ENCODE results near the gene CELF2. TPM values are rescaled to one million over a fixed set of nuclear protein-coding genes. Genes with fewer than 3 reads are reported as not detected.

Gene CELF2
- total RNA-seq, 2 experiments from 2014 or later: 197 to 205 TPM

DNA sequence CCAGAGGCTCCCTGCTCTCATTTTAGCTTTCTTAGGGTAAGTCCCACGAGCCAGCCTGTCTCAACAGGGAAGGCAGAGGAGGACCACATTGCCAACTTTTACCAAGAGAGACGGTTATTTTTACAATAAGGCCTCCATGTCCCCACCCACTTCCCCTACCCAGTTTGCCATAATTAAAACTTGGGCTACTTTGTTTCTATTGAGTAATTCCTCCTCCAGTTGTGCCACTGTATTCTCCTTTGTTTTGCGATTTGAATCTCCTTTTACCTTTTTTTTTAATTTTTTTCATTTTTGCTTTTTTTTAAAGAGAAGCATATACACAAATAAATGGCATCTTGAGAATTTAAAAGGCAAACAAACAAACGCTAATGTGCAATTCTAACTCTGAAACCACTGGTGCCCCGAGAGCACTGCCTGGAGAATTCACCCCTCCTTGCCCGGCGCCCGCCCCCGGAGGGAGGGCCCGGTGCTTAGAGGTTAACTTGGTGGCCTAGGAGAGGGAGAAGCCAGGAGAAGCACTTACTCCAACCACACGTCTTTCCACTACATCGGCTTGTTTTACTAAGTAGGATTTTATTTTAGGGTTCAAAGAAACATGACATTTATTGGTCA lies 311.5 kb downstream of the CELF2 start:
- peaks cover 81% of the 10 kb centered on the region for H3K4me1 Mint-ChIP-seq (ENCODE audit: low read depth)
- CTCF ChIA-PET: no interaction called here

DNA sequence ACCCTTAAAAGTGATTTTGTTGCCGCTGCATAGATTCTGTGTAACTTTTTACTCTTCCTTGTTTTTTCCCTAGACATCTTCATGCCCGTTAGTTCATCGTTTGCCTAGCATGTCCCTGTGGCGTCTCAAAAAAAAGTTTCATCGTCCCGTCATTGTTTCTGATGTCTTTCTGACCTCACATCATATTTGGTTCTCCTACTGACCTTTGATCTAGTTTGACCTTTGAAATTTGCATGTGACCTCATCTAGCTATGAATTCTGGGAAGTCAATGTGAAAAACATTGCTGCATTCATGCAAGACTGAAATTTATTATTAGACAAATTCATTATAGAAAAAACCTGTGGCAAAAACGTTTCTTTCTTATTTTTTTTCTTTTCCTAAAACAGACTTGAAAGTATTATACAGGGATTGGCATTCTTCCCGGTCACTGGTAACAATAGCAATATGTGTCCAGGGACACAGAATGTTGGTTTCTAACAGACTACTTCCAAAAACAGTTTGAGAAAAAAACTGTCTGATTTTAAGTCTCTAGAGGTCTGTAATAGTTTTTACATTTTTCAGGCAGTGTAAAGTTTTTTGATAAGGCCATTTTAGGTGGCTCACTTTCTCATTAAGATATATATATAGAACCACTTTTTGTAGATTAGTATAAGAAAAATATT lies 312.8 kb downstream of the CELF2 start:
- TF ChIP-seq, protein P1, sequence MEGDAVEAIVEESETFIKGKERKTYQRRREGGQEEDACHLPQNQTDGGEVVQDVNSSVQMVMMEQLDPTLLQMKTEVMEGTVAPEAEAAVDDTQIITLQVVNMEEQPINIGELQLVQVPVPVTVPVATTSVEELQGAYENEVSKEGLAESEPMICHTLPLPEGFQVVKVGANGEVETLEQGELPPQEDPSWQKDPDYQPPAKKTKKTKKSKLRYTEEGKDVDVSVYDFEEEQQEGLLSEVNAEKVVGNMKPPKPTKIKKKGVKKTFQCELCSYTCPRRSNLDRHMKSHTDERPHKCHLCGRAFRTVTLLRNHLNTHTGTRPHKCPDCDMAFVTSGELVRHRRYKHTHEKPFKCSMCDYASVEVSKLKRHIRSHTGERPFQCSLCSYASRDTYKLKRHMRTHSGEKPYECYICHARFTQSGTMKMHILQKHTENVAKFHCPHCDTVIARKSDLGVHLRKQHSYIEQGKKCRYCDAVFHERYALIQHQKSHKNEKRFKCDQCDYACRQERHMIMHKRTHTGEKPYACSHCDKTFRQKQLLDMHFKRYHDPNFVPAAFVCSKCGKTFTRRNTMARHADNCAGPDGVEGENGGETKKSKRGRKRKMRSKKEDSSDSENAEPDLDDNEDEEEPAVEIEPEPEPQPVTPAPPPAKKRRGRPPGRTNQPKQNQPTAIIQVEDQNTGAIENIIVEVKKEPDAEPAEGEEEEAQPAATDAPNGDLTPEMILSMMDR (IDR thresholded peaks at IDR 0.05): no peak
- Mint-ChIP-seq H3K9me3 (no peaks in the 10 kb centered on the region), H3K4me3 (no peak overlapping the region), H3K27me3 (no peaks in the 10 kb centered on the region), H3K27ac (peak overlapping the region; percentile 92), H3K4me1 (ENCODE audit: low read depth) (peaks cover 83% of the 10 kb centered on the region), H3K36me3 (ENCODE audit: low read depth) (peaks cover 94% of the 10 kb centered on the region)
- Histone ChIP-seq H3K27ac (ENCODE audit: low read depth in 1 of 2, low read length in 2 of 2) (no peak overlapping the region), H3K36me3 (ENCODE audit: insufficient read depth, low read length) (peaks cover 94% of the 10 kb centered on the region), H3K27me3 (ENCODE audit: control insufficient read depth in 1 of 2, insufficient read depth in 2 of 2, low read length in 2 of 2) (no peaks in the 10 kb centered on the region), H3K4me1 (ENCODE audit: insufficient read depth, low read length) (peaks cover 10% of the 10 kb centered on the region), H3K4me3 (ENCODE audit: low read length) (no peak overlapping the region), H3K9me3 (ENCODE audit: control insufficient read depth in 1 of 2, insufficient read depth in 1 of 2, low read length in 2 of 2) (no peaks in the 10 kb centered on the region)
- ChIA-PET POLR2A (no interaction called here), CTCF (no interaction called here)
- intact Hi-C loops (cut with DNase I, micrococcal nuclease): loop anchor here (5.0 kb wide), 3 partner anchors 72 to 142 kb away; no protein-coding TSS in a partner anchor
- DNase-seq: no peak
- ATAC-seq (ENCODE audit: poor library complexity): no peak

More for the DNA sequence above, 311.5 kb downstream of the CELF2 start:
- POLR2A ChIA-PET: no interaction called here
- TF ChIP-seq, protein P1 (IDR thresholded peaks at IDR 0.05): no peak
- ATAC-seq (ENCODE audit: poor library complexity): no peak
- H3K9me3 Mint-ChIP-seq: no peaks in the 10 kb centered on the region
- H3K36me3 ChIP-seq (ENCODE audit: insufficient read depth, low read length): peaks cover 99% of the 10 kb centered on the region
- no peak overlapping the region for H3K4me3 Mint-ChIP-seq
- peak overlapping the region; percentile 84 for H3K27ac Mint-ChIP-seq
- intact Hi-C loops (cut with DNase I, micrococcal nuclease): no loop called here
- H3K4me1 ChIP-seq (ENCODE audit: insufficient read depth, low read length): peaks cover 10% of the 10 kb centered on the region
- peaks cover 94% of the 10 kb centered on the region for H3K36me3 Mint-ChIP-seq (ENCODE audit: low read depth)
- H3K9me3 ChIP-seq (ENCODE audit: control insufficient read depth in 1 of 2, insufficient read depth in 1 of 2, low read length in 2 of 2): no peaks in the 10 kb centered on the region
- no peak overlapping the region for H3K27ac ChIP-seq (ENCODE audit: low read depth in 1 of 2, low read length in 2 of 2)
- H3K4me3 ChIP-seq (ENCODE audit: low read length): no peak overlapping the region
- H3K27me3 ChIP-seq (ENCODE audit: control insufficient read depth in 1 of 2, insufficient read depth in 2 of 2, low read length in 2 of 2): no peaks in the 10 kb centered on the region
- DNase-seq: no peak
- H3K27me3 Mint-ChIP-seq: no peaks in the 10 kb centered on the region

DNA sequence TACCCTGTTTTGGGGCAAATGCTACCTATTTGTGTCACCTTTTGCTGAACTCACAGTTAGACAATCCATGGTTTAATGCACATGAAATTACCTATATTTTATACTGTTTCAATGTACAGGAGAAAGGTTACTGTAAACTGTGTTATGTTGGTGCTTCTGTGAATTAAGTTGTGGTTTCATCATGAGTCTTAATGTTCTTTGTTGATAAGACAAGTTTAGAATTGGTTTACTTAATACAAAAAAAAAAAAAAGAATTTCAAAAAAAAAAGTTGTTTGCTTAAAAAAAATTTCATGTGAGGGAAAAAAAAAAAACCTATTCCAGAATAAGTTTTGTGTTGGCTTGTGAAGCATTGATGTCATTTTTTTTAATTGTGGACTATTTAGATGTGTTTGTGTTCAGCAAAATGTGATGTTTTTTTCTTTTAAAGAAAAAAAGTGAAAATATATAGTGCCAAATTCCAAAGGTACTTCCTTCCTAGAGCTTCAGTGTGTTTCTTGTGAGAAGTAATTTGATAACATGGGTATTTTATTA lies 313.4 kb downstream of the CELF2 start:
- ChIA-PET CTCF (no interaction called here), POLR2A (no interaction called here)
- no peaks in the 10 kb centered on the region for H3K27me3 Mint-ChIP-seq
- ATAC-seq (ENCODE audit: poor library complexity) (no peak), DNase-seq (no peak)
- no peaks in the 10 kb centered on the region for H3K9me3 Mint-ChIP-seq
- H3K9me3 ChIP-seq (ENCODE audit: control insufficient read depth in 1 of 2, insufficient read depth in 1 of 2, low read length in 2 of 2): no peaks in the 10 kb centered on the region
- peaks cover 82% of the 10 kb centered on the region for H3K4me1 Mint-ChIP-seq (ENCODE audit: low read depth)
- H3K4me1 ChIP-seq (ENCODE audit: insufficient read depth, low read length): peaks cover 10% of the 10 kb centered on the region
- peak overlapping the region; percentile 92 for H3K27ac Mint-ChIP-seq
- H3K36me3 ChIP-seq (ENCODE audit: insufficient read depth, low read length): peaks cover 91% of the 10 kb centered on the region
- intact Hi-C loops (cut with DNase I, micrococcal nuclease): loop anchor here (5.0 kb wide), 3 partner anchors 71 to 141 kb away; no protein-coding TSS in a partner anchor
- H3K27ac ChIP-seq (ENCODE audit: low read depth in 1 of 2, low read length in 2 of 2): no peak overlapping the region
- no peak overlapping the region for H3K4me3 ChIP-seq (ENCODE audit: low read length)
- no peaks in the 10 kb centered on the region for H3K27me3 ChIP-seq (ENCODE audit: control insufficient read depth in 1 of 2, insufficient read depth in 2 of 2, low read length in 2 of 2)
- peaks cover 91% of the 10 kb centered on the region for H3K36me3 Mint-ChIP-seq (ENCODE audit: low read depth)
- TF ChIP-seq, protein P1 (IDR thresholded peaks at IDR 0.05): no peak
- no peak overlapping the region for H3K4me3 Mint-ChIP-seq
